CD4-positive, alpha-beta T cell (primary cell): ENCODE results near the gene ULK2. TPM values are rescaled to one million over a fixed set of nuclear protein-coding genes. Genes with fewer than 3 reads are reported as not detected.

Experiments
- ATAC-seq: fragments of 200-7000 bp; cut with Tn5 transposase; one replicate; pipeline ENCODE4 v1.10.0; 2022; ENCODE audit warnings: mild to moderate bottlenecking; ENCODE audit not compliant: poor library complexity
- CTCF ChIA-PET: fragments of 350-600 bp; sonication (Branson Sonifier 250); formaldehyde crosslinking; loops from one replicate; lab custom pipeline; 2021; ENCODE audit warnings: antibody characterized with exemption, inconsistent platforms; lab: Charles Lee
- POLR2A ChIA-PET: fragments of 350-600 bp; sonication (Branson Sonifier 250); formaldehyde crosslinking; loops from one replicate; lab custom pipeline; 2021; ENCODE audit warnings: antibody characterized with exemption, inconsistent platforms; lab: Charles Lee
- DNase-seq, 14 experiments: peaks; one replicate each; pipeline ENCODE4 v3.0.0-alpha.2; 2013 to 2020; ENCODE audit warnings: mixed read lengths in 2 of 14
- H3K27ac ChIP-seq, 2 donors: one replicate each; pipeline versions ENCODE4 v1.5.1 to v1.7.0; 2013; ENCODE audit warnings: low read length in 2 of 2, low read depth in 1 of 2, mild to moderate bottlenecking in 1 of 2
- H3K27me3 ChIP-seq, 2 experiments: 1 replicate in 1 of 2; 2 replicates in 1 of 2; pipeline versions ENCODE4 v1.6.1 to v1.7.0; 2013; ENCODE audit warnings: low read length in 2 of 2, control low read depth in 1 of 2, mild to moderate bottlenecking in 1 of 2, moderate library complexity in 1 of 2; ENCODE audit not compliant: insufficient read depth in 2 of 2, control insufficient read depth in 1 of 2
- H3K36me3 ChIP-seq: one replicate; pipeline ENCODE4 v1.6.1; 2013; ENCODE audit warnings: low read length, control low read depth; ENCODE audit not compliant: insufficient read depth
- H3K4me1 ChIP-seq: one replicate; pipeline ENCODE4 v1.6.1; 2013; ENCODE audit warnings: low read length, control low read depth; ENCODE audit not compliant: insufficient read depth
- H3K4me3 ChIP-seq: one replicate; pipeline ENCODE4 v1.5.1; 2013; ENCODE audit warnings: mild to moderate bottlenecking, low read length, moderate library complexity
- H3K9me3 ChIP-seq, 2 experiments: 1 replicate in 1 of 2; 2 replicates in 1 of 2; pipeline versions ENCODE4 v1.6.1 to v1.7.0; 2013; ENCODE audit warnings: low read length in 2 of 2, mild to moderate bottlenecking in 2 of 2, control low read depth in 1 of 2, moderate library complexity in 1 of 2; ENCODE audit not compliant: control insufficient read depth in 1 of 2, insufficient read depth in 1 of 2
- H3K27ac Mint-ChIP-seq: one replicate; pipeline ENCODE4 v1.8.0; 2020; ENCODE audit warnings: mixed read lengths
- H3K27me3 Mint-ChIP-seq: one replicate; pipeline ENCODE4 v1.8.0; 2021; ENCODE audit warnings: mixed read lengths
- H3K36me3 Mint-ChIP-seq: one replicate; pipeline ENCODE4 v1.8.0; 2021; ENCODE audit warnings: low read depth, mixed read lengths
- H3K4me1 Mint-ChIP-seq: one replicate; pipeline ENCODE4 v1.8.0; 2021; ENCODE audit warnings: low read depth, mixed read lengths
- H3K4me3 Mint-ChIP-seq: one replicate; pipeline ENCODE4 v1.8.0; 2020; ENCODE audit warnings: mild to moderate bottlenecking, mixed read lengths
- H3K9me3 Mint-ChIP-seq: one replicate; pipeline ENCODE4 v1.8.0; 2020; ENCODE audit warnings: mixed read lengths
- CTCF ChIP-seq: fragments of 200-600 bp; IDR thresholded peaks from one replicate; pipeline ENCODE4 v1.8.0; 2022; ENCODE audit warnings: antibody characterized with exemption, mild to moderate bottlenecking
- intact Hi-C, 2 experiments: fragments of 100-400 bp; cut with DNase I in 1 of 2; cut with micrococcal nuclease in 1 of 2; formaldehyde crosslinking; loops; one replicate each; pipeline versions ENCODE4 v1.15.1 to v1.9.0; 2023 to 2025; cut with DNase I, micrococcal nuclease
- total RNA-seq, 174 experiments: library from RNA in 2 of 174; stranded (reverse) in 2 of 174; gene quantifications; one replicate each; pipeline ENCODE4 v1.2.3 and lab custom pipeline; 2021 to 2026

The ULK2 gene
- total RNA-seq, 2 experiments from 2014 or later: 17.1 to 18.3 TPM

DNA sequence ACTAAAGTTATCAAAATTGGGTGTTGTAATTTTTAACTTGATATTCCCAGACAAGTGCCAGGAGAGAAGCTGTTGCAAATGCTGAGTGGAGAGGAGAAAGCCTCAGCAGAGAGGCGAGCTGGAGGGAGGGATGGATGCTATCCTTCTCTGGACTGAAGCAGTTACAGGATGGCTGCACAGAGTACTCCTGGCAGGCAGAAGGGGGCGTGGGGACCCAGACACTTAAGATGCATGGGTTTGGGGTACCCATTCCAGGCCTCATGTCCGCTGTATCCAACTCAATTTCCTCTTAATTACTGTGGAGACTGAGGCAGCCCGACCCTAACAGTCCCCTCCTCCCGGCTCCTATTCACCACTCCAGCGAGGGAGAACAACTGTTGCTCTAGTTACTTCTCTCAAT lies 94.2 kb downstream of the ULK2 start:
- ATAC-seq (no peak), DNase-seq (no peak)
- H3K36me3 Mint-ChIP-seq: peaks cover 48% of the 10 kb centered on the region
- ChIA-PET POLR2A (no interaction called here), CTCF (no interaction called here)
- H3K27ac ChIP-seq: peak overlapping the region in 1 of 2 donors; percentile 48
- no peaks in the 10 kb centered on the region for H3K27me3 Mint-ChIP-seq
- H3K27ac Mint-ChIP-seq: peak overlapping the region; percentile 93
- no peaks in the 10 kb centered on the region for H3K9me3 ChIP-seq
- H3K4me3 ChIP-seq: no peak overlapping the region
- intact Hi-C loops: loop anchor here in 1 of 2 experiments (5.0 to 10.0 kb wide), 2 partner anchors 341 to 396 kb away; partner anchors contain the start of gene MAPK7
- peaks cover 67% of the 10 kb centered on the region for H3K4me1 Mint-ChIP-seq
- H3K4me1 ChIP-seq: peaks cover 47% of the 10 kb centered on the region
- H3K9me3 Mint-ChIP-seq: no peaks in the 10 kb centered on the region
- no peak for TF ChIP-seq CTCF
- no peak overlapping the region for H3K4me3 Mint-ChIP-seq
- H3K36me3 ChIP-seq: peaks cover 18% of the 10 kb centered on the region
- H3K27me3 ChIP-seq: no peaks in the 10 kb centered on the region

DNA sequence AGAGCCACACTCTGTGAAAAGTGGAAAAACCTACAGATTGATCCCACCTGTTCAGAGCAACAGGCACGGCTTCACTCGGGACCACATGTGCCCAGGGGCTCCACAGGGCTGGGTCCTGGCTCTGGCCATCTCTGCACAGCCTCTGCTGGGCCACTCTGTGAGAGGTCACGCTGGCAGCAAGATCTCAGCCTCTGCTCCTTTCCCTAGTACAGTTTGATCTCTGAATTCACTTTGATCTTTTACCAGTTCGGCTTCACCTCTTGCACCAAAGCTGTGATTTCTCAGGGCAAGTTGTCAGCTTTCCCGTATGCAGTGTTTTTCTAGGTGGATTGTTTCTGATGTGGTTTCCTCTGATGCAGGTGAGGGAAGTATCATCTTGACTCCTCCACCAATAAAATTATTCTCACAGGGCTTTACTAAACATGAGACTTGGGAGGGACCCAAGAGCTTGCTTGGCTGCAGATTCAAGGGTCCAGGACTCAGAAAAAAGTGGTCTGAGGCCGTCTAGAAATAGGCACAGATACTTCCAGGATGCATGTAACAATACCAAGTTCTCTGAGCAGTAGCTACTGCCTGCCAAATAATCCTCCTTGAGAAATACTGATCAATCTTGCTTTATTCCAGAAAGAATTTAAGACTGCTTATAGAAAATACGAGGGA lies 95.6 kb downstream of the ULK2 start:
- Mint-ChIP-seq H3K9me3 (no peaks in the 10 kb centered on the region), H3K27ac (peak overlapping the region; percentile 93), H3K36me3 (peaks cover 34% of the 10 kb centered on the region), H3K4me3 (peak overlapping the region; percentile 75), H3K4me1 (peaks cover 81% of the 10 kb centered on the region), H3K27me3 (no peaks in the 10 kb centered on the region)
- Histone ChIP-seq H3K27me3 (no peaks in the 10 kb centered on the region), H3K36me3 (peaks cover 16% of the 10 kb centered on the region), H3K4me1 (peaks cover 60% of the 10 kb centered on the region), H3K9me3 (no peaks in the 10 kb centered on the region), H3K4me3 (peak overlapping the region; percentile 34), H3K27ac (peak overlapping the region; percentile 32 to 61)
- POLR2A ChIA-PET: interaction anchor here (0.5 to 2.9 kb wide), 17 partner anchors 8 to 466 kb away, joined by 3 to 19 read pairs (median 5); partner anchors contain the start of genes AKAP10, ALDH3A2, MAPK7 and ULK2
- intact Hi-C loops: loop anchor here in 1 of 2 experiments (5.0 to 10.0 kb wide), 2 partner anchors 343 to 395 kb away; partner anchors contain the start of gene MAPK7
- ATAC-seq (peak; percentile 89), DNase-seq (peak in 12 of 14 experiments; percentile 9 to 88 (median 40))
- CTCF ChIA-PET: interaction anchor here (1.2 to 2.0 kb wide), 3 partner anchors 9 to 27 kb away, joined by 4 to 12 read pairs (median 5); no protein-coding TSS in a partner anchor
- no peak for TF ChIP-seq CTCF

- no peak for TF ChIP-seq CTCF
- Histone ChIP-seq H3K4me1 (peaks cover 69% of the 10 kb centered on the region), H3K27ac (peak overlapping the region; percentile 32 to 61), H3K27me3 (no peaks in the 10 kb centered on the region), H3K9me3 (no peaks in the 10 kb centered on the region), H3K36me3 (peaks cover 7% of the 10 kb centered on the region), H3K4me3 (peak overlapping the region; percentile 34)
- Mint-ChIP-seq H3K27ac (peak overlapping the region; percentile 93), H3K36me3 (peaks cover 24% of the 10 kb centered on the region), H3K9me3 (no peaks in the 10 kb centered on the region), H3K4me1 (peaks cover 87% of the 10 kb centered on the region), H3K27me3 (no peaks in the 10 kb centered on the region), H3K4me3 (peak overlapping the region; percentile 75)
- intact Hi-C loops: loop anchor here in 1 of 2 experiments (5.0 to 10.0 kb wide), 2 partner anchors 344 to 394 kb away; partner anchors contain the start of gene MAPK7
- DNase-seq (peak in 1 of 14 experiments; percentile 11), ATAC-seq (no peak)
- POLR2A ChIA-PET: interaction anchor here (0.6 to 2.9 kb wide), 10 partner anchors 9 to 393 kb away, joined by 3 to 19 read pairs (median 3); partner anchors contain the start of genes ALDH3A2, MAPK7 and SPECC1
- CTCF ChIA-PET: interaction anchor here (1.6 to 2.0 kb wide), 2 partner anchors 9 to 10 kb away, joined by 4 to 12 read pairs; no protein-coding TSS in a partner anchor
These were observed 96.6 kb downstream of the ULK2 start for GRCh38 chr17:19770985-19771735.
